ENCODE results near the gene KRT39. TPM values are rescaled to one million over a fixed set of nuclear protein-coding genes. Genes with fewer than 3 reads are reported as not detected.

KRT39 gene
- total RNA-seq, 1 experiment from 2014 or later: not detected

- Mint-ChIP-seq H3K4me1 (ENCODE audit: low read depth, unreplicated experiment) (peaks cover 81% of the 10 kb centered on the region), H3K27me3 (ENCODE audit: unreplicated experiment) (no peaks in the 10 kb centered on the region), H3K36me3 (ENCODE audit: insufficient read depth, unreplicated experiment) (peaks cover 13% of the 10 kb centered on the region), H3K9me3 (ENCODE audit: low read depth, unreplicated experiment) (no peaks in the 10 kb centered on the region), H3K4me3 (ENCODE audit: low read depth, unreplicated experiment) (no peak overlapping the region), H3K27ac (ENCODE audit: unreplicated experiment) (no peak overlapping the region)
- intact Hi-C loops (cut with micrococcal nuclease; ENCODE audit: unreplicated experiment): no loop called here
- BruUV-seq (replicated peaks): no TSS peak
- no peak for DNase-seq
- no peak for TF ChIP-seq CTCF (IDR thresholded peaks at IDR 0.05; ENCODE audit: unreplicated experiment)
- CTCF ChIA-PET: interaction anchor here (0.6 to 3.8 kb wide), 4 partner anchors 11 to 1399 kb away, joined by 5 to 28 read pairs (median 6); partner anchors contain the start of gene KRT23
Observed at GRCh38 chr17:40947929-40948328, 18.8 kb downstream of the KRT39 start.

DNA sequence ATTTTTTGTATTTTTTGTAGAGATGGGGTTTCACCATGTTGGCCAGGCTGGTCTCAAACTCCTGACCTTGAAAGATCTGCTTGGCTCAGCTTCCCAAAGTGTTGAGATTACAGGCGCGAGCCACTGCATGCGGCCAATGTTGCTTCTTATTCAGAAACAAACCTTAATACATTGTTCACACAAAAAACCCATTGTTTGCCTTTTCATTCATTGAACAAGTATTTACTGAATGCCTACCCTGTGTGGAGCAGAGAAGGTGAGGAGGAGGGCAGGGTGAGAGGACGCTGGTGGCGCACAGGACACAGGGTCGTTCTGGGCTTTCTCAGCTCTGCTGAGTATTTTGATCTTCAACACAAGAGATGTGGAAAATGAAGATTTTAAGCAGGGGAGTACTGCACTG, 21.3 kb downstream of the KRT39 start:
- no TSS peak for BruUV-seq (replicated peaks)
- H3K36me3 Mint-ChIP-seq (ENCODE audit: insufficient read depth, unreplicated experiment): no peaks in the 10 kb centered on the region
- peaks cover 5% of the 10 kb centered on the region for H3K9me3 Mint-ChIP-seq (ENCODE audit: low read depth, unreplicated experiment)
- CTCF ChIA-PET: interaction anchor here (1.0 to 3.8 kb wide), 3 partner anchors 9 to 30 kb away, joined by 3 to 28 read pairs (median 4); partner anchors contain the start of gene KRT23
- DNase-seq: no peak
- TF ChIP-seq CTCF (IDR thresholded peaks at IDR 0.05; ENCODE audit: unreplicated experiment): no peak
- H3K4me3 Mint-ChIP-seq (ENCODE audit: low read depth, unreplicated experiment): peak overlapping the region; percentile 10
- intact Hi-C loops (cut with micrococcal nuclease; ENCODE audit: unreplicated experiment): no loop called here
- peaks cover 56% of the 10 kb centered on the region for H3K4me1 Mint-ChIP-seq (ENCODE audit: low read depth, unreplicated experiment)
- H3K27me3 Mint-ChIP-seq (ENCODE audit: unreplicated experiment): no peaks in the 10 kb centered on the region
- H3K27ac Mint-ChIP-seq (ENCODE audit: unreplicated experiment): peak overlapping the region; percentile 18

- intact Hi-C loops (cut with micrococcal nuclease; ENCODE audit: unreplicated experiment): no loop called here
- BruUV-seq (replicated peaks): no TSS peak
- Mint-ChIP-seq H3K9me3 (ENCODE audit: low read depth, unreplicated experiment) (peaks cover 5% of the 10 kb centered on the region), H3K27ac (ENCODE audit: unreplicated experiment) (peak overlapping the region; percentile 18), H3K36me3 (ENCODE audit: insufficient read depth, unreplicated experiment) (peaks cover 4% of the 10 kb centered on the region), H3K4me3 (ENCODE audit: low read depth, unreplicated experiment) (no peak overlapping the region), H3K27me3 (ENCODE audit: unreplicated experiment) (no peaks in the 10 kb centered on the region), H3K4me1 (ENCODE audit: low read depth, unreplicated experiment) (peaks cover 47% of the 10 kb centered on the region)
- CTCF ChIA-PET: interaction anchor here (1.0 to 3.8 kb wide), 3 partner anchors 8 to 29 kb away, joined by 3 to 28 read pairs (median 4); partner anchors contain the start of gene KRT23
- DNase-seq: no peak
- no peak for TF ChIP-seq CTCF (IDR thresholded peaks at IDR 0.05; ENCODE audit: unreplicated experiment)
Observed at GRCh38 chr17:40944531-40944930, 22.2 kb downstream of the KRT39 start.

- no peak for DNase-seq
- Mint-ChIP-seq H3K4me1 (ENCODE audit: low read depth, unreplicated experiment) (peaks cover 51% of the 10 kb centered on the region), H3K9me3 (ENCODE audit: low read depth, unreplicated experiment) (peaks cover 5% of the 10 kb centered on the region), H3K4me3 (ENCODE audit: low read depth, unreplicated experiment) (no peak overlapping the region), H3K36me3 (ENCODE audit: insufficient read depth, unreplicated experiment) (peaks cover 18% of the 10 kb centered on the region), H3K27ac (ENCODE audit: unreplicated experiment) (peak overlapping the region; percentile 1), H3K27me3 (ENCODE audit: unreplicated experiment) (no peaks in the 10 kb centered on the region)
- no TSS peak for BruUV-seq (replicated peaks)
- CTCF ChIA-PET: no interaction called here
- TF ChIP-seq CTCF (IDR thresholded peaks at IDR 0.05; ENCODE audit: unreplicated experiment): no peak
- intact Hi-C loops (cut with micrococcal nuclease; ENCODE audit: unreplicated experiment): no loop called here
Observed at GRCh38 chr17:40942553-40942952, 24.2 kb downstream of the KRT39 start.
